Vagina (tissue), 2 donors: ENCODE results near the gene ZBTB16.

Experiments used
- CTCF ChIP-seq, 3 experiments: fragments of 450-650 bp in 2 of 3; fragments of 200-600 bp in 1 of 3; sonication (generic) in 1 of 3; IDR thresholded peaks; one replicate each; pipeline ENCODE4 v1.5.1; 2017 to 2019; ENCODE audit warnings: antibody characterized with exemption in 3 of 3, mild to moderate bottlenecking in 2 of 3, moderate library complexity in 2 of 3
- POLR2A ChIP-seq, 2 donors: fragments of 450-650 bp; IDR thresholded peaks; one replicate each; pipeline ENCODE4 v1.6.1; 2017; ENCODE audit warnings: antibody characterized with exemption in 2 of 2, mild to moderate bottlenecking in 2 of 2, moderate library complexity in 2 of 2
- POLR2AphosphoS5 ChIP-seq, 2 donors: sonication (generic); formaldehyde crosslinking; IDR thresholded peaks; one replicate each; pipeline ENCODE4 v1.9.0; 2017; ENCODE audit warnings: antibody characterized with exemption in 2 of 2, mild to moderate bottlenecking in 2 of 2, low read depth in 1 of 2; ENCODE audit not compliant: insufficient read depth in 1 of 2

GRCh38 chr11:114042234-114042633 lies 17.3 kb upstream of the ZBTB16 start:
- TF ChIP-seq POLR2AphosphoS5 (IDR thresholded peaks at IDR 0.05; ENCODE audit: insufficient read depth in 1 of 2, low read depth in 1 of 2): no peak
- no peak for TF ChIP-seq CTCF (IDR thresholded peaks at IDR 0.05)
- TF ChIP-seq POLR2A (IDR thresholded peaks at IDR 0.05): no peak
